ENCODE data around the gene JMJD1C. TPM values are rescaled to one million over a fixed set of nuclear protein-coding genes. Genes with fewer than 3 reads are reported as not detected.

JMJD1C gene
- total and polyA plus RNA-seq, 10 of the 15 experiments (the other 5 are each of a cell fraction or from before 2014, with no cell fraction given): 31.2 to 83.3 (median 49.5) TPM

DNA sequence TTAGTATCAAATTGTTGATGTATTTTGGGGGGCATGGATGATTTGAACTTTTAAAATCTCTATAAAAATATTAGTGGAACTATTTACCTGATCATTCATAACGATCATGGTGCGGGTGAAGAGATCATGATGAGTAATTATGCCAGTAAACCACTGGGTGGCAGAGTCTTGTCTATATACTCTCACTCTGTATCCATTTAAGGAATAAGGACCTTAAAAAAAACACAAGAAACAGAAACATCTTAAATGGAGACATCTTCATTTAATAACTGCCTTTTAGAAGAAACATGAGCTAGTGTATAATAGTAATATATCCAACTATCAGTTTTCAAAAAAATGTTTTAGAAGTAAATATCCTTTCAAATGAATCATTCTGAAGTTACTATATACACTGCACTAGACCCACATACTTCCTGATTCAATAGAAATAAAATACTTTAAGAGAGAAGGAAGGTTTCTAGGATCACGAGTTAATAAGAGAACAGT, 248.6 kb downstream of the JMJD1C start (continued):
- TF ChIP-seq PAX8 (IDR thresholded peaks at IDR 0.05): no peak

DNA sequence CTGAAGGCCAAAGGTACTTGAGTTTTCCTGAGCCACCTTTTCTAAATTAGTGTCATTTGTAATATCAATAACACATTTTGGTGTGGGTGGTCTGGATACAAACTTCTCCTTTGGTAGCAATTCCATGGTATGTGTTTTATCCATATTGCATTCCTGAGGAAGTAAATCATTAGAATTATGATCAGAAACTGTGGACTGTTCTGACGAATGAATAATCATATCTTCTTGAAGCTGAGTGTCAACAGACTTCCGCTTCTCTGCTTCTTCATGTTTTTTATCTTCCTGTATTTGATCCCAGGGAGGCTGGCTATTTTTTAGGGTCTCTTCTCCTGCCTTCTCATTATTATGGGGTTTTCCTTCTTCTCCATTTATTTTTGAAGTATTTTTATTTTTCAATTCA, 251.2 kb downstream of the JMJD1C start:
- peaks cover 8% of the 10 kb centered on the region for H3K4me1 ChIP-seq (ENCODE audit: control insufficient read depth, insufficient read depth, low read length)
- 76% methylated on average over 2 of the region's 2 CpGs for WGBS (ENCODE audit: insufficient coverage, insufficient replicate concordance, low lambda C conversion rate, missing lambda C conversion rate)
- no peak overlapping the region for H3K27ac ChIP-seq (ENCODE audit: control insufficient read depth, insufficient read depth)
- POLR2A ChIA-PET: no interaction called here
- peaks cover 5% of the 10 kb centered on the region; the same call in 2 of the 3 replicates for H3K9me3 ChIP-seq (replicated peaks; ENCODE audit: control insufficient read depth, insufficient read depth, low read length)
- SMC1A ChIA-PET (ENCODE audit: uncharacterized antibody, unreplicated experiment): interaction anchor here (0.5 to 5.7 kb wide), 8 partner anchors 11 to 157 kb away, joined by 3 to 46 read pairs (median 6); no protein-coding TSS in a partner anchor
- no peaks in the 10 kb centered on the region for H3K27me3 ChIP-seq (replicated peaks in 1 of 2; ENCODE audit: control insufficient read depth in 2 of 2, insufficient read depth in 2 of 2, low read length in 1 of 2)
- H2AFZ ChIP-seq (ENCODE audit: control insufficient read depth, low read depth, low read length): no peak overlapping the region
- H3K9ac ChIP-seq (ENCODE audit: control insufficient read depth, insufficient read depth, low read length): no peak overlapping the region
- DNase-seq (ENCODE audit: low read depth, low spot score) (no peak), ATAC-seq (no peak), FAIRE-seq (no peak)
- intact Hi-C loops (cut with micrococcal nuclease; ENCODE audit: unreplicated experiment) (loop anchor here (5.0 kb wide), 2 partner anchors 163 to 303 kb away; no protein-coding TSS in a partner anchor), in situ Hi-C loops (cut with MboI) (no loop called here)
- H3K4me2 ChIP-seq (ENCODE audit: control insufficient read depth, insufficient read depth): no peak overlapping the region
- no peak overlapping the region for H3K4me3 ChIP-seq
- H3K36me3 ChIP-seq (ENCODE audit: control insufficient read depth in 2 of 2, insufficient read depth in 2 of 2, low read length in 1 of 2): peaks cover 2 to 22% of the 10 kb centered on the region in 2 experiments
- RAD21 ChIA-PET (ENCODE audit: unreplicated experiment): interaction anchor here (0.6 to 4.8 kb wide), 5 partner anchors 40 to 414 kb away, joined by 3 to 33 read pairs (median 3); no protein-coding TSS in a partner anchor
- CTCF ChIA-PET: interaction anchor here (0.6 to 7.8 kb wide), 7 partner anchors 28 to 506 kb away, joined by 3 to 90 read pairs (median 4); no protein-coding TSS in a partner anchor
- H4K20me1 ChIP-seq (ENCODE audit: control insufficient read depth, insufficient read depth): no peaks in the 10 kb centered on the region
- TF ChIP-seq JUNB (IDR thresholded peaks at IDR 0.05): no peak
- no peak for TF ChIP-seq CBX3 (IDR thresholded peaks at IDR 0.05; ENCODE audit: borderline replicate concordance, low read depth)
- TF ChIP-seq E2F8 (IDR thresholded peaks at IDR 0.05; ENCODE audit: low read depth, partially characterized antibody): no peak
- TF ChIP-seq ZNF622 (IDR thresholded peaks at IDR 0.05): no peak
- peaks cover 48% of the 10 kb centered on the region for H3K79me2 ChIP-seq (ENCODE audit: control insufficient read depth, insufficient read depth, low read length)
- TSS peak; percentile 53 for BruUV-seq (replicated peaks)

Measured in GM12878 (cell line).